GM12801 (cell line): ENCODE data around the gene ZCCHC7.

ENCODE experiments used
- CTCF ChIP-seq: IDR thresholded peaks from one replicate; pipeline ENCODE4 v1.5.1; 2011; ENCODE audit warnings: control low read depth; ENCODE audit not compliant: insufficient read length; ENCODE audit errors: extremely low read depth

ZCCHC7 gene

GRCh38 chr9:37200433-37201005 is 80.1 kb downstream of the ZCCHC7 start:
- no peak for TF ChIP-seq CTCF

DNA sequence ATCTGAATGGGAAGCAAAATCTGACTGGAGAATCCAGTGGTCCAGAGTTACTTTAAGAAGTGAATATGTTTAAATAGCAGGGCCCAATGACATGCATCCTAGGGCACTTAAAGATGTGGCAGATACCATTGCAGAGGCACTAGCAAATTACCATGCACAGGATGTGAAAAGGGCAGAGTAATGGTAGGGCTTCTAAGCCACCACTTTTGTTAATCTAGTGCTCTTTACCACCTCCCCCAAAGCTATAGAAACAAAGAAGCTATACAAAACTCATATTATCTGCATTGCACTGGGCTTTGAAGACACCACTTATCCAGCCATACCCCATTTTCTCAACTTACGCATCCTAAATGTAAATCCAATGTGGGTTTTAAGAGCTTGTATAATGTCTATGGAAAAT is 81.2 kb downstream of the ZCCHC7 start:
- TF ChIP-seq CTCF = no peak

DNA sequence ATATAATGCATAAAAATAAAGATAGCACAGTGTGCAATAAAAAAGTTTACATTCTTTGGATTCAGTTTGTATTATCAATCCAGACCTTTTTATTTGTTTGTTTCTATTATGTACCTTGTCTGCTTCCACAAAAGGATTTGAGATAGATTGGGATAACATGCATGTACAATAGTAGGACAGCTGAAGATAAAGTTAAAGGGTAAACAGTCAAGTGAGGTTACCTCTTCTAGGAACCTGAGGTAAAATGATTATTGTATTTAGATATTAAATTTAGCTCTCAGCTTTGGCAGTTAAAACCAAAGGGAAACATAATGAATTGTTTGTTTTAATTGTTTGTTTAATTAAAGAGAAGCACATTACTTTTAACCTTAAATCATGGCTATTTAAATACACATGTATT is 81.7 kb downstream of the ZCCHC7 start:
- TF ChIP-seq CTCF = no peak

DNA sequence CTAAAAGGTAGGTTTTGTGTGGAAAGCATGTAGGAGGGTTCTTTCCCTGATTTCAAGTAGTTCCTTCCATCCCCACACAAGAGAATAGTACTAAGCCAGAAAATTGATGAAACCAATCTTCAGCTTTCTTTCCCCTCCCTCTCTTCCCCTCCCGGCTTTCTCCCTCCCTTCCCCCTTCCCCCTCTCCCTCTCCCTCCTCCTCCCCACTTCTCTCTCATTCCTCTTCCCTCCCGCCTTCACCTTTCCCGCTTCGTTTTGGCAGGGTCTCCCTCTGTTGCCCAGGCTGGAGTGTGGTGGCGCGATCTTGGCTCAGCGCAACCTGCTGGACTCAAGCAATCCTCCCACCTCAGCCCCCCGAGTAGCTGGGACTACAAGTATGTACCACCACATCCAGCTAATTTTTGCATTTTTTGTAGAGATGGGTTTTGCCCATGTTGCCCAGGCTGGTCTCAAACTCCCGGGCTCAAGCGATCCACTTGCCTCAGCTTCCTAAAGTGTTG is 85.8 kb downstream of the ZCCHC7 start:
- no peak for TF ChIP-seq CTCF

- TF ChIP-seq CTCF = no peak
Observed at GRCh38 chr9:37209431-37210386, 89.3 kb downstream of the ZCCHC7 start.

- no peak for TF ChIP-seq CTCF
Observed at GRCh38 chr9:37210737-37211523, 90.6 kb downstream of the ZCCHC7 start.

DNA sequence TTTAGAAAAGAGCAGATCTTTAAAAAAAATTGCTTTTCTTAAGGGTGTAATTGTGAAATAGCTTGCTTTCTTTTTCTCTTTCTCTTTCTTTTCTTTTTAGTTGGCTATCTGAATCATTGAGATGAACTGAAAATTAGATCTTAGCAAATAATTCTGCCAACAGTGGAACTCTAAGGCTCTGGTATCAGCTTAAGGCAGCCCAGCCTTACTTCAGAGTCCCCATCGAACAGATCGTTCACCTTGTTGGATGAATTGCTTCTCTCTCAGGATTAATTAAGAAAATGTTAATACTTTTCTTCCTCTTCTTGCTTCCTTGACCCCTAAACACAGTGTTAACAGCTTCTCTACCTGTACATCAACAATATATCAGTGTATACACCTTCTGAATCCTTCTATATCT is 92.1 kb downstream of the ZCCHC7 start:
- TF ChIP-seq CTCF = no peak
